ENCODE data around the gene MMEL1. TPM values are rescaled to one million over a fixed set of nuclear protein-coding genes. Genes with fewer than 3 reads are reported as not detected.

The MMEL1 gene
- total and polyA plus RNA-seq, 2 donors (not counting 1 experiment from before 2014, with no cell fraction given): 0.33 to 0.60 TPM

DNA sequence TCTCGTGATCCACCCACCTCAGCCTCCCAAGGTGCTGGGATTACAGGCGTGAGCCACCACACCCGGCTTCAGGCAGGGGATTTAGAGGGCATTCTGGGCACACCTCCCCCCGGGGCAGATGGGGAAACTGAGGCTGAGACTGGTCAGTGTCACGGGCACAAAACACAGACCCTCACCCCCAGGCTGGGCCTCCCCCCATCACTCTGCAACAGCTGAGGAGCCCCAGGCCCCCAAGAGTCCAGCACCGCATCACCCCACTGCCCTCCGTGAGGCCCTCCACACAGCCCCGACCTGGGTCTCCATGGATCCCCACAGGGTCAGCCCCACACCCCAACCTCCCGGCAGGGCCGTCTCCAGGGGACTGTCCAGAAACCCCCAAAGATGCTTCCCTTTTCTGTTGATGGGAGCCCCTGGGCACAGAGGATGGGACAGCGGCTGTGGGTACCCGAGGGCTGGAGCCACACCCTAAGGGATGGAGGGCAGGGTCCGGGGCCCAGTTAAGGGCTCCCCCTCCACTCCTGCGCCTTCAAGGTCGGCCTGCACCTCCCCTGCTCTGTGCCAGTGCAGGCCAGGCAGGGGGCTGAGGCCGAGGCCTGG, 65.6 kb downstream of the MMEL1 start:
- Histone ChIP-seq H3K4me1 (ENCODE audit: control insufficient read depth, extremely low read depth, insufficient read depth, low read length) (no peaks in the 10 kb centered on the region), H3K4me3 (replicated peaks in 1 of 4; ENCODE audit: control extremely low read depth in 1 of 4, insufficient read depth in 1 of 4, low read depth in 3 of 4, low read length in 4 of 4) (no peak overlapping the region), H4K20me1 (ENCODE audit: control insufficient read depth, extremely low read depth, insufficient read depth, low read length) (no peaks in the 10 kb centered on the region), H3K36me3 (ENCODE audit: control insufficient read depth, insufficient read depth, low read length) (no peaks in the 10 kb centered on the region), H3K4me2 (ENCODE audit: extremely low read depth, insufficient read depth, low read length) (no peak overlapping the region), H3K27me3 (ENCODE audit: control insufficient read depth, insufficient read depth, low read length) (no peaks in the 10 kb centered on the region), H3K9ac (ENCODE audit: insufficient read depth, low read length) (no peak overlapping the region), H3K27ac (ENCODE audit: insufficient read depth, low read length) (no peak overlapping the region), H2AFZ (ENCODE audit: low read length) (no peak overlapping the region), H3K79me2 (ENCODE audit: control insufficient read depth, insufficient read depth, low read length) (no peaks in the 10 kb centered on the region), H3K9me3 (ENCODE audit: control insufficient read depth, insufficient read depth, low read depth, low read length) (no peaks in the 10 kb centered on the region)
- TF ChIP-seq, protein P1, sequence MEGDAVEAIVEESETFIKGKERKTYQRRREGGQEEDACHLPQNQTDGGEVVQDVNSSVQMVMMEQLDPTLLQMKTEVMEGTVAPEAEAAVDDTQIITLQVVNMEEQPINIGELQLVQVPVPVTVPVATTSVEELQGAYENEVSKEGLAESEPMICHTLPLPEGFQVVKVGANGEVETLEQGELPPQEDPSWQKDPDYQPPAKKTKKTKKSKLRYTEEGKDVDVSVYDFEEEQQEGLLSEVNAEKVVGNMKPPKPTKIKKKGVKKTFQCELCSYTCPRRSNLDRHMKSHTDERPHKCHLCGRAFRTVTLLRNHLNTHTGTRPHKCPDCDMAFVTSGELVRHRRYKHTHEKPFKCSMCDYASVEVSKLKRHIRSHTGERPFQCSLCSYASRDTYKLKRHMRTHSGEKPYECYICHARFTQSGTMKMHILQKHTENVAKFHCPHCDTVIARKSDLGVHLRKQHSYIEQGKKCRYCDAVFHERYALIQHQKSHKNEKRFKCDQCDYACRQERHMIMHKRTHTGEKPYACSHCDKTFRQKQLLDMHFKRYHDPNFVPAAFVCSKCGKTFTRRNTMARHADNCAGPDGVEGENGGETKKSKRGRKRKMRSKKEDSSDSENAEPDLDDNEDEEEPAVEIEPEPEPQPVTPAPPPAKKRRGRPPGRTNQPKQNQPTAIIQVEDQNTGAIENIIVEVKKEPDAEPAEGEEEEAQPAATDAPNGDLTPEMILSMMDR (conservative IDR thresholded peaks at IDR 0.05 in 1 of 2, IDR thresholded peaks at IDR 0.05 in 1 of 2; ENCODE audit: low read depth in 1 of 2, low read length in 2 of 2): no peak
- TF ChIP-seq EZH2 (IDR thresholded peaks at IDR 0.05; ENCODE audit: low read length, missing control alignments): no peak
- DNase-seq (ENCODE audit: low read depth in 2 of 2): no peak

DNA sequence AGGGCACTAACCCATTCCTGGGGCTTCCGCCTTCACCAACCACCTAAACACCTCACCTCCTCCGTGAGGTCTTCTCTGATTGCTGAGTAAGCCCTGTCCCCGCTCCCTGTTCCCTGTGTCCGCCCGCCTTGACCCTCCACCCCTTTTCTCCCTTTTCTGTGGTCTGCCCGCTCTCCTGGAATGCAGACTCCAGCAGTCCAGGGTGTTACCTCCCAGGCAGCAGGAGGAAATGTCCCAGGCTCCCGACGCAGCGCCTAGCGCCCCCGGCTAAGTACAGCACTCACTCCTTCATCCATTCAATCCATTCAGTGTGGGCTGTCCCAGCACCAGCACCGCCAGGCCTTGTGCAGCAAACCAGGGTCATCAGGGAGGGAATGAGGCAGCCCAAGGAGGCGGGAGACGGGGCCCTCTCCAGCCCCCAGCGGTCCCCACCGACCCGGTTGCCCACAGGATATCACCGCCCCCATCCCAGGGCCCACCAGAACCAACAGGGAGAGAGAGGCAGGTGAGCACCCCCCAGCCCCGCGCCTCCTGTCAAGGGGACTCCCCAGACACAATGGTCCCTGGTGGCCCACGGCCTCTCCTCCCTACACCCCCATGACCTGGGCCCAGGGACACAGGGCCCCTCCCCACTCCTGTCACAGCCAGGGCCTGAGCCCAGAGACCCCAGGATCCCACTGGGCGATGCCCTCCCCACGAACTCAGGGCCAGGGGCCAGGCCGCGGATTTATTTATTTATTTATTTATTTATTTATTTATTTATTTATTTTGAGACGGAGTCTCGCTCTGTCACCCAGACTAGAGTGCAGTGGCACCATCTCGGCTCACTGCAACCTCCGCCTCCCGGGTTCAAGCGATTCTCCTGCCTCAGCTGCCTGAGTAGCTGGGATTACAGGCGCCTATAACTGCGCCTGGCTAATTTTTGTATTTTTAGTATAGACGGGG, 66.4 kb downstream of the MMEL1 start:
- TF ChIP-seq EZH2 (IDR thresholded peaks at IDR 0.05; ENCODE audit: low read length, missing control alignments): peak; percentile 40
- TF ChIP-seq, protein P1 (conservative IDR thresholded peaks at IDR 0.05 in 1 of 2, IDR thresholded peaks at IDR 0.05 in 1 of 2; ENCODE audit: low read depth in 1 of 2, low read length in 2 of 2): no peak
- Histone ChIP-seq H3K36me3 (ENCODE audit: control insufficient read depth, insufficient read depth, low read length) (peaks cover 3% of the 10 kb centered on the region), H3K27ac (ENCODE audit: insufficient read depth, low read length) (no peak overlapping the region), H3K4me2 (ENCODE audit: extremely low read depth, insufficient read depth, low read length) (no peak overlapping the region), H3K9me3 (ENCODE audit: control insufficient read depth, insufficient read depth, low read depth, low read length) (no peaks in the 10 kb centered on the region), H3K79me2 (ENCODE audit: control insufficient read depth, insufficient read depth, low read length) (no peaks in the 10 kb centered on the region), H3K27me3 (ENCODE audit: control insufficient read depth, insufficient read depth, low read length) (no peaks in the 10 kb centered on the region), H2AFZ (ENCODE audit: low read length) (no peak overlapping the region), H3K4me1 (ENCODE audit: control insufficient read depth, extremely low read depth, insufficient read depth, low read length) (no peaks in the 10 kb centered on the region), H4K20me1 (ENCODE audit: control insufficient read depth, extremely low read depth, insufficient read depth, low read length) (no peaks in the 10 kb centered on the region), H3K4me3 (replicated peaks in 1 of 4; ENCODE audit: control extremely low read depth in 1 of 4, insufficient read depth in 1 of 4, low read depth in 3 of 4, low read length in 4 of 4) (no peak overlapping the region), H3K9ac (ENCODE audit: insufficient read depth, low read length) (no peak overlapping the region)
- DNase-seq (ENCODE audit: low read depth in 2 of 2): no peak

DNA sequence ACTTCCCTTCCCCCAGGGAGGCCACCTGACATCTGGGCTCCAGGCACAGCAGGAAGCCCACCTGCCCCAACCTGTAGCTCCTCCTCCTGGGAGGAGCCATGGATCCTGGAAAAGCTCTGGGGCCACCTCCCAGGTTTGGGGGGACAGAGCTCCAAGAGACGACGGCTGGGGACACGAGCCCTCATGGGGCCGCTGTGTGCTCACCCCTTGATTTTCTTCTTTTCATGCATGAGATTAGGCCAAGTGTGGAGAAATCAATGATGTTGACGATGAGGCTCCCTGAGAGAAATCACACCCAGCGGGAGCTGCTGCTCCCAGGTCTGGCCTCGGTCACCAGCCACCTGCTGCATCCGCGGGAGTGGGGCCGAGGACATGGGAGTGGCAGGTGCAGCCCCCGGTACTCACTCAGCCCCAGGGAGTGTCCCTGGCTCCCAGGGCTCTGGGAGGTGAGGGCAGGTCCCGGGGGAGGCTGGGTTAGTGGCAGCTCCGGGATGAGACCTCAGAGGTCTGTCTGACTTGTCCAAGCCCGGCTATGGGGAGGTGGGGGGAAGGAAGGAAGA, 67.9 kb downstream of the MMEL1 start:
- no peaks in the 10 kb centered on the region for H4K20me1 ChIP-seq (ENCODE audit: control insufficient read depth, extremely low read depth, insufficient read depth, low read length)
- peaks cover 3% of the 10 kb centered on the region for H3K36me3 ChIP-seq (ENCODE audit: control insufficient read depth, insufficient read depth, low read length)
- H3K4me1 ChIP-seq (ENCODE audit: control insufficient read depth, extremely low read depth, insufficient read depth, low read length): no peaks in the 10 kb centered on the region
- no peak overlapping the region for H3K4me2 ChIP-seq (ENCODE audit: extremely low read depth, insufficient read depth, low read length)
- H3K27ac ChIP-seq (ENCODE audit: insufficient read depth, low read length): no peak overlapping the region
- H2AFZ ChIP-seq (ENCODE audit: low read length): no peak overlapping the region
- no peaks in the 10 kb centered on the region for H3K79me2 ChIP-seq (ENCODE audit: control insufficient read depth, insufficient read depth, low read length)
- H3K9me3 ChIP-seq (ENCODE audit: control insufficient read depth, insufficient read depth, low read depth, low read length): no peaks in the 10 kb centered on the region
- no peak for DNase-seq (ENCODE audit: low read depth in 2 of 2)
- no peak overlapping the region for H3K9ac ChIP-seq (ENCODE audit: insufficient read depth, low read length)
- TF ChIP-seq, protein P1 (conservative IDR thresholded peaks at IDR 0.05 in 1 of 2, IDR thresholded peaks at IDR 0.05 in 1 of 2; ENCODE audit: low read depth in 1 of 2, low read length in 2 of 2): no peak
- no peak for TF ChIP-seq EZH2 (IDR thresholded peaks at IDR 0.05; ENCODE audit: low read length, missing control alignments)
- no peak overlapping the region for H3K4me3 ChIP-seq (replicated peaks in 1 of 4; ENCODE audit: control extremely low read depth in 1 of 4, insufficient read depth in 1 of 4, low read depth in 3 of 4, low read length in 4 of 4)
- H3K27me3 ChIP-seq (ENCODE audit: control insufficient read depth, insufficient read depth, low read length): no peaks in the 10 kb centered on the region

All from fibroblast of lung (primary cell).